Uterus (tissue), 4 donors: ENCODE measurements around the gene NDUFB2. TPM values are rescaled to one million over a fixed set of nuclear protein-coding genes. Genes with fewer than 3 reads are reported as not detected.
"Not testable (repeated sequence)": the region's sequence is repeated elsewhere in the genome, so short reads cannot be mapped to it uniquely, and the experiment has no call there.

Source experiments
- DNase-seq, 2 donors: peaks; one replicate each; pipeline ENCODE4 v3.0.0-alpha.2; 2019 to 2020
- H3K27ac ChIP-seq, 2 donors: fragments of 200-600 bp; sonication (generic); 1 replicate in 1 of 2; 2 replicates in 1 of 2; pipeline ENCODE4 v1.5.1; 2016 to 2018
- H3K27me3 ChIP-seq, 2 donors: fragments of 200-600 bp; sonication (generic); one replicate each; pipeline ENCODE4 v1.5.1; 2018 to 2019; ENCODE audit warnings: control low read depth in 1 of 2
- H3K36me3 ChIP-seq, 2 donors: fragments of 200-600 bp; sonication (generic); one replicate each; pipeline ENCODE4 v1.5.1; 2019; ENCODE audit warnings: control low read depth in 1 of 2
- H3K4me1 ChIP-seq, 2 donors: fragments of 200-600 bp; sonication (generic); one replicate each; pipeline ENCODE4 v1.5.1; 2018 to 2019; ENCODE audit warnings: control low read depth in 1 of 2
- H3K4me3 ChIP-seq, 2 donors: fragments of 200-600 bp; sonication (generic); 1 replicate in 1 of 2; 2 replicates in 1 of 2; pipeline ENCODE4 v1.5.1; 2018 to 2019; ENCODE audit warnings: mild to moderate bottlenecking in 1 of 2
- H3K9me3 ChIP-seq, 2 donors: fragments of 200-600 bp; sonication (generic); one replicate each; pipeline ENCODE4 v1.5.1; 2019; ENCODE audit warnings: control low read depth in 1 of 2
- POLR2A ChIP-seq, 2 donors: fragments of 450-650 bp; IDR thresholded peaks; one replicate each; pipeline ENCODE4 v1.6.1; 2016; ENCODE audit warnings: antibody characterized with exemption in 2 of 2, mild to moderate bottlenecking in 1 of 2, moderate library complexity in 1 of 2
- intact Hi-C: fragments of 100-400 bp; cut with DNase I; formaldehyde crosslinking; loops from one replicate; pipeline ENCODE4 v1.15.1; 2023; ENCODE audit warnings: low total_unique reads
- total RNA-seq, 4 donors: library from RNA; depleted of rRNA in 3 of 4; stranded (reverse); fragments of >200 nt in 3 of 4; gene quantifications; one replicate each; pipeline versions ENCODE4 v1.1.0 to v1.2.4, GENCODE V29; 2014 to 2023
- TF ChIP-seq, protein P1 (sequence below), 4 experiments: fragments of 200-600 bp in 2 of 4; fragments of 450-650 bp in 2 of 4; sonication (generic) in 2 of 4; IDR thresholded peaks; one replicate each; pipeline ENCODE4 v1.5.1; 2016 to 2019; ENCODE audit warnings: antibody characterized with exemption in 4 of 4, mild to moderate bottlenecking in 2 of 4, moderate library complexity in 1 of 4
- donor health status: DM: yes; HTN: yes; CAD: no.

NDUFB2 gene
- total RNA-seq, 4 donors from 2014 or later, result 29.5 to 349 (median 157) TPM

DNA sequence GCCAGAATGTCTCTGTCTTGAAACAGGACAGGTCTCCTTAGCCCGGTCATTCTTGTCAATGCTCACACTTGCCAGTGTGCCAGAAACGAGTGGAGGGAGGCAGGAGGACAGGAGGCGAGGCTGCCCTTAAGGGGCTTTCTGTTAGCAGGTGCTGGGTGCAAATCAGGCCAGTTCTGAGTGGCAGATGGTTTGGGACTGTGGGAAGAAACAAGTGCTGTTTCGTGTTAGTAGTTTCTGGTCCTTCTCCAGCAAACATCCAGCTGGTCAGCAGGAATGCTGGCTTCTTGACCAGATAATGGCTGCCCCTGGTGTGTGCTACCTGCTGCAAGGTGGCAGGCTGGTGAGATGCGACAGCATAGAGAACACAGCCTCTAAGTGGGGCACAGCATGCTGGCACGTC lies 8.2 kb upstream of the NDUFB2 start:
- TF ChIP-seq POLR2A (IDR thresholded peaks at IDR 0.05), result no peak
- TF ChIP-seq, protein P1, sequence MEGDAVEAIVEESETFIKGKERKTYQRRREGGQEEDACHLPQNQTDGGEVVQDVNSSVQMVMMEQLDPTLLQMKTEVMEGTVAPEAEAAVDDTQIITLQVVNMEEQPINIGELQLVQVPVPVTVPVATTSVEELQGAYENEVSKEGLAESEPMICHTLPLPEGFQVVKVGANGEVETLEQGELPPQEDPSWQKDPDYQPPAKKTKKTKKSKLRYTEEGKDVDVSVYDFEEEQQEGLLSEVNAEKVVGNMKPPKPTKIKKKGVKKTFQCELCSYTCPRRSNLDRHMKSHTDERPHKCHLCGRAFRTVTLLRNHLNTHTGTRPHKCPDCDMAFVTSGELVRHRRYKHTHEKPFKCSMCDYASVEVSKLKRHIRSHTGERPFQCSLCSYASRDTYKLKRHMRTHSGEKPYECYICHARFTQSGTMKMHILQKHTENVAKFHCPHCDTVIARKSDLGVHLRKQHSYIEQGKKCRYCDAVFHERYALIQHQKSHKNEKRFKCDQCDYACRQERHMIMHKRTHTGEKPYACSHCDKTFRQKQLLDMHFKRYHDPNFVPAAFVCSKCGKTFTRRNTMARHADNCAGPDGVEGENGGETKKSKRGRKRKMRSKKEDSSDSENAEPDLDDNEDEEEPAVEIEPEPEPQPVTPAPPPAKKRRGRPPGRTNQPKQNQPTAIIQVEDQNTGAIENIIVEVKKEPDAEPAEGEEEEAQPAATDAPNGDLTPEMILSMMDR (IDR thresholded peaks at IDR 0.05), result no peak
- no peak for DNase-seq
- Histone ChIP-seq H3K36me3 (no peaks in the 10 kb centered on the region), H3K4me1 (no peaks in the 10 kb centered on the region), H3K4me3 (no peak overlapping the region), H3K9me3 (no peaks in the 10 kb centered on the region), H3K27me3 (no peaks in the 10 kb centered on the region), H3K27ac (no peak overlapping the region)
- intact Hi-C loops, result no loop called here

- no peak for TF ChIP-seq POLR2A (IDR thresholded peaks at IDR 0.05)
- TF ChIP-seq, protein P1 (IDR thresholded peaks at IDR 0.05), result no peak
- H3K4me1 ChIP-seq, result no peaks in the 10 kb centered on the region
- no peaks in the 10 kb centered on the region for H3K27me3 ChIP-seq
- no peaks in the 10 kb centered on the region for H3K36me3 ChIP-seq
- no peak for DNase-seq
- intact Hi-C loops, result no loop called here
- no peaks in the 10 kb centered on the region for H3K9me3 ChIP-seq
- H3K4me3 ChIP-seq, result no peak overlapping the region
- no peak overlapping the region for H3K27ac ChIP-seq
Observed at GRCh38 chr7:140689199-140690152, 7.0 kb upstream of the NDUFB2 start.

DNA sequence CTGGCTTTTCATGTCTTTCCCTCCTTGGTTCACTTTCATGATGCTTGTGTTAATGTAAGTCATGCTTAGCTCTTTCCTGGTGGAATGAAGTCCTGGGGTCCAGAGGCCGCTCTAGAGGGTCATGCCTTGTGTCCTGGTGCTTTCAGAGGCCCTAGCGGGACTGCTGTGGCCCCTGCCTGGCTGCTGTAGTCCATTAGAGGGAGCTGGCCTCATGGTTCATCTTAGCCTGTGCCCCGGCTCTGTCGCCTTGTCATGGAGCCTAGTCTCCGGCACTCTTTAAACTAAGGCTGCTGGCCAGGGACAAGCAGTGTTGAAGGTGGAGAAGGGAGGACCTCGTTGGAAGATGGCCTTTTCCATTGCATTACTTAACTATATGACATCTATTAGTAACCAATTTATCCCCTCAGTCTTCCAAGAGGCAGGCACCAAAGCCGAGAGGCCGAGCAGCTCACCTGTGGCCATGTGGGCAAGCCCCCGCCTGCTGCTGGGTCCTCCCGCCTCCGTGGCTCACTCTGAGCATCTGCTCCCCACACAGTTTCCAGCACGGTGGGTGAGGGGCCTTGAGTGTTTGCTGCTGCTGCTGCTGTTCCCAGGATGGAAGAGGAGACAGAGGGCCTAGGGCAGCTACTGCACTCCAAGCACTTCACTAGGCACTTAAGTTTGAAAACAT lies 5.0 kb upstream of the NDUFB2 start:
- Histone ChIP-seq H3K27ac (no peak overlapping the region), H3K9me3 (no peaks in the 10 kb centered on the region), H3K4me1 (no peaks in the 10 kb centered on the region), H3K27me3 (no peaks in the 10 kb centered on the region), H3K4me3 (no peak overlapping the region), H3K36me3 (no peaks in the 10 kb centered on the region)
- intact Hi-C loops, result no loop called here
- no peak for DNase-seq
- TF ChIP-seq, protein P1 (IDR thresholded peaks at IDR 0.05), result no peak
- TF ChIP-seq POLR2A (IDR thresholded peaks at IDR 0.05), result no peak

- H3K36me3 ChIP-seq, result not testable (repeated sequence)
Observed at GRCh38 chr7:140693849-140694248, 2.7 kb upstream of the NDUFB2 start.

DNA sequence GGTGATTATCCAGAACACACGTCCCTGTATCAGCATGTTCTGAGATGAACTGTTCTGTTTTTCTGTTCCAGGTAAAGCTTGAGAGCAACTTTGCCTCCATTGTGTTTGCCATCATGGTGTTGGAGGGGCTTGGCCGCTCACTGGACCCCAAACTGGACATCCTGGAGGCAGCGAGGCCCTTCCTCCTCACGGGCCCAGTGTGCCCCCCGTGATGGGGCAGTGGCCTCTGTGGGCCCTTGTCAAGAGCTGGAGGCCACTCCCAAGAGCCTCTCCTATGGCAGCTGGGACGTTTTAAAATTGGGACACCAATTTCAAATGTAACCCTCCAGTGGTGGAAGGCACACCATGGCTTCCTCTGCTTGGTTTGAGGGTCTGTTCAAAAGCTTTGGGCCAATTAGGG lies 1.9 kb upstream of the NDUFB2 start:
- TF ChIP-seq, protein P1 (IDR thresholded peaks at IDR 0.05), result no peak
- no peak for TF ChIP-seq POLR2A (IDR thresholded peaks at IDR 0.05)
- no peak for DNase-seq
- Histone ChIP-seq H3K9me3 (no peaks in the 10 kb centered on the region), H3K27me3 (no peaks in the 10 kb centered on the region), H3K4me1 (no peaks in the 10 kb centered on the region), H3K36me3 (no peaks in the 10 kb centered on the region), H3K4me3 (no peak overlapping the region), H3K27ac (no peak overlapping the region)
- intact Hi-C loops, result no loop called here

More at GRCh38 chr7:140693849-140694248, 2.7 kb upstream of the NDUFB2 start:
- H3K9me3 ChIP-seq, H3K27ac ChIP-seq, H3K27me3 ChIP-seq, intact Hi-C loops, DNase-seq, H3K4me3 ChIP-seq, H3K4me1 ChIP-seq: not testable (repeated sequence)
